ENCODE data around the gene BDNF.
A peak's percentile ranks its signal among the peaks of the same experiment; 100 is the strongest.
"Not testable (repeated sequence)": the region's sequence is repeated elsewhere in the genome, so short reads cannot be mapped to it uniquely, and the experiment has no call there.

Gene BDNF

GRCh38 chr11:27700351-27701301 lies at the start of gene BDNF:
BDNF (minus strand) TSS chr11:27700455; CDS start chr11:27658564, 41,891 bp downstream.
- DNase-seq: peak in 1 of 51 donors; percentile 26

GRCh38 chr11:27740362-27741013 lies 40.2 kb upstream of the BDNF start:
- no peak for DNase-seq

GRCh38 chr11:27735281-27735680 lies 35.0 kb upstream of the BDNF start:
- no peak for DNase-seq

- not testable (repeated sequence) for DNase-seq
These were observed 31.5 kb upstream of the BDNF start for GRCh38 chr11:27731803-27732202.

GRCh38 chr11:27726981-27727380 lies 26.7 kb upstream of the BDNF start:
- no peak for DNase-seq

- no peak for DNase-seq
These were observed 23.4 kb upstream of the BDNF start for GRCh38 chr11:27723687-27724086.

GRCh38 chr11:27722953-27723344 lies 22.7 kb upstream of the BDNF start:
- DNase-seq: no peak

- DNase-seq: peak in 1 of 51 donors; percentile 5
These were observed 22.1 kb upstream of the BDNF start for GRCh38 chr11:27722117-27722952.

- no peak for DNase-seq
These were observed 21.2 kb upstream of the BDNF start for GRCh38 chr11:27721264-27722116.

DNA sequence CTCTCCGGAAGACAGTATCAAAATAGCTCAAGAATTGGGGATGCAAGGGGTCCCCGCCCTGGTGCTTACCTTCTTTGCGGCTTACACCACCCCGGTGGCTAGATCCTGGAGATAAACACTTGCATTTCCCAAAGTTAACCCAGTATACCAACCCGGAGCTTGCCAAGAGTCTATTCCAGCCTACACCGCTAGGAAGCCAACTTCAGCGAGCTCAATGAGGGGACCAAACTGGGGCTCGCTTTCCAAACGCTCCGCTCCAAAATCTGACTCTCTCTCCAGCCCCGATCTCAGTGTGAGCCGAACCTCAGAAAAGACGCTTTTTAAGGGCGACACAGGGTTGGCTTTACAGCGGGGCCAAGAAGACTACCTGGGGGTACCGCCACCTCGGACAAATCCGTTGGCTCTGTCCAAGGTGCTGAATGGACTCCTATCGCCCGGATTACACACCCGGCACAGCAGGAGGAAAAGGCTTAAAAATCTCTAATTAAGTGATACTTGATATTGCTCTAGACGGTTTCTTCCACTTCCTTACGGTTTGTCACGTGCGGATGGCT lies 20.1 kb upstream of the BDNF start:
- no peak for DNase-seq

- DNase-seq: no peak
These were observed 19.3 kb upstream of the BDNF start for GRCh38 chr11:27719546-27719925.

- peak in 2 of 51 donors; percentile 15 for DNase-seq
These were observed 18.7 kb upstream of the BDNF start for GRCh38 chr11:27718863-27719545.

DNA sequence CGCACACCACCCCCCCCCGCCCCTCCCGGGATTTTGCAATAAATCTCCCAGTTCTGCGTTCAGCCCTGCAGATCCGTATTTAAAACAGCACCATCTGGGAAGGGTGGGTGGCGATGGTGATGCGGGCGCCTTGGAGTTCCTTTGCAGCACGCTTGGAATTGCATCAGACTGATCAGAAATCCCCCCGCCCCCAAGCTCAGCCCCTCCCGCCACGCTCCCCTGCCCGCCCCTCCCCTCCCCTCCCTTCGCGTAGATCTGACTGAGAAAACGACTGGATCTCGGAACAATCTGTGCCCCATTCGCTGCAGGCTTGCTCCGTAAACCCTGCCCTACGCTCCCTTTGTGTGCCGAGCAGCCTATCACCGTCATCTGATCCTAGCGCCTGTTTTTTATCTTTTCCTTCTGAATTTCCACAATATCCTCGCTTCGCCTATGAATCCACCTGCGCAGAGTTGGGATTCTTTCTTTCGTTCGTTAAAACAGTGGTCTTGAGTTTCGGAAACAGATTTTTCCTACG lies 18.1 kb upstream of the BDNF start:
- DNase-seq: peak in 5 of 51 donors; percentile 12 to 38 (median 15)

GRCh38 chr11:27717801-27718229 lies 17.6 kb upstream of the BDNF start:
- DNase-seq: no peak

DNA sequence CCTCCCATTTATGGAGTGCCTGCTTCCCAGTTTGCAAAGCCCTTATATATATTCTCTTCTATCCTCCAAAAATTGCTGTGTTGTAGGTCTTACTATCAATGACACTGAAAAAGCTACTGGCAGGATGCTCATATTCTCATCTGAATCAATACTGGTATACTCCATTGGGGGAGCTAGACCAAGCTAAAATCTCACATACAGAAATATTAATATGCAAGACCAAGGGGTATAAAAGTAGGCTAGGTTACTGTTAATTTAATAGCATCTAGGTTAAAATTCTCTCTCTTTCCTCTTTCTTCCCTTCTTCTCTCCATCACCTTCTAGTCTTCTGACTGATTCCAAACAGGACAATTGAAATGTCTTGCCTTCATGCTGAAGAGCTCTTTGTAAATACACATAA lies 17.1 kb upstream of the BDNF start:
- no peak for DNase-seq

- DNase-seq: no peak
These were observed 16.6 kb upstream of the BDNF start for GRCh38 chr11:27716835-27717234.

DNA sequence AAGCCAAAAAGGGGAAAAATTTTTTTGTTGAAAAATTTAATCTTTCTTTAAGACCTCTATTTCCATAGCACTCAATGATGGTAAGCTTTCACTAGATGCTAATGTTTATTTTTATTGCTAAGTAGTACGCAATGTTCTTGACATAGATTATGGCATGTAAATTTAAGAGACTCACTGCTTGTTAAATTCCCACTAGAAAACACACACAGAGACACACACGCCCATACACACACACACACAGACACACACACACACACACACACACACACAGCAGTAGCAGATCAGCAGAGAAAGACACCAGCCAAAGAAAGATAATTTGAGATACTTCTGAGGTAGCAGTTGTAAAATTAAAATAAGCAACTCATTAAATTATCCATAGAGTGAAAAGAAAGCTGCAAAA lies 16.0 kb upstream of the BDNF start:
- DNase-seq: no peak

DNA sequence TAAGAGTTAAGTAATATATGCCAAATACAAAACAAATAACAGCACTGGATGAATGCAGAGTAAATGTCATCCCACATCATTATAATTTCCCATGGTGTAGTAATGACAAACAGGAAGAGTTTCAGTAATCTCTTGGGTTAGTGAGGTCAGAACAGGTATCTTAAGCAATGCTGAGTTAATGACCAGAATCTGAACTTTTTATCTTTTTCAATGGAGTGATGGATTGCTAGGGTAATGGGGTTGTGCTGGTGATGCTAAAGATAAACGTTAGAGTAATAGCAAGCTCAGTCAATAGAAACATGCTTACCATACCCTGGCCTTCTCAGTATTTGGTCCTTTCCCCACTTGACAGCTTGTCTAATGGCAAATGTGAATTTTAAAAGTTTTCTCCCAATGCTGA lies 11.5 kb upstream of the BDNF start:
- DNase-seq: no peak

GRCh38 chr11:27710536-27710935 lies 10.3 kb upstream of the BDNF start:
- DNase-seq: no peak

GRCh38 chr11:27707676-27708075 lies 7.4 kb upstream of the BDNF start:
- no peak for DNase-seq

All from hypothalamus (tissue), 51 donors.